ENCODE results near the gene CHKB. TPM values are rescaled to one million over a fixed set of nuclear protein-coding genes. Genes with fewer than 3 reads are reported as not detected.

Gene CHKB
- total and polyA plus RNA-seq, 2 of the 4 experiments (the other 2 are of a cell fraction): 8.1 to 36.9 TPM

DNA sequence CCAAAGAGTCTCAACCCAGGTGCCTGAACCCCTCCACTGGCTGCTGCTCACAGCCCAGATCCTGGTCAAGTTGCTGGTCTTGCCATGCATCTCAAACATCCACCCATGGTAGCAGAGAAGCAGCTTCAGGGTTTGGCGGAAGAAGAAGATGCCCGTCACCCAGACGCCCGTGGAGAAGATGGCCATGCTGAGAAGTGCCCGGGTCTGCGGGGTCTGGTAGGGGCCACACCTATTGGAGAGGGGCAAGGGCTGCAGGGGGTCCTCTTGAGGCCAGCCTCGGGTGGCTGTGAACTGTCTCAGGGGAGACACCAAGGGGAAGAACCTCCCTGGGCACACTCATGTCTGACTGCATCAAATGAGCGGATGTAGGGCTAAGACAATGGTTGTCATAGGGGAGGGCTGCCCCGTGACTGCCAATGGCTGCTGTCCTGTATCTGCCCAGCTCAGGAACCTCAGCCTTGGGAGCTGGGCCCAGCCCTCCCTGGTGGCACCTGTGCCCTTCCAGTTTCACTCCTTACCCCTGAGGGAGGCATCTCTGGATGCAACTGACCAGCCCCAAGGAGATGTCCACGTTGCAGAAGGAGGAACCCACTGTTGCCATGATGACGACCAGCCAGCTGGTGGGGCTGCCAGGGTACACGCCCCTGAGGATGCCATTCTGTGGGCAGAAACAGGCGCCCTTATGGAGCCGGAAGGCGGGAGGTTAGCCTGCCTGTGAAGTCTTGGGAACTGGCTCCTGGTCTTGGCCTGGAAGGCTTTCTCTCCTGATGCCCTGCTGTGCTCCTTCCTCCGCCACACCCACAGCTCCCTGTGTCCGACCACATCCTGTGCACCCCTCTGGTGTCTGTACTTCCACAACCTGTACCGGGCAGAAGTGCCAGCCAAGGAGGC is 5.6 kb downstream of the CHKB start:
- in situ Hi-C loops (cut with MboI; ENCODE audit: low sequenced_read_pairs) (loop anchor here (5.0 kb wide), 1 partner anchor 50 kb away; the partner anchor contains the start of gene SCO2), intact Hi-C loops (cut with micrococcal nuclease) (loop anchor here (5.0 kb wide), 1 partner anchor 45 kb away; no protein-coding TSS in a partner anchor), dilution Hi-C loops (cut with HindIII; ENCODE audit: low sequenced_read_pairs, unreplicated experiment) (no loop called here)
- H3K4ac ChIP-seq (ENCODE audit: low read depth, low read length): no peak overlapping the region; the same call in 1 of the 2 replicates
- no peaks in the 10 kb centered on the region for H4K20me1 ChIP-seq (ENCODE audit: insufficient read depth, low read length)
- no peak for ATAC-seq (ENCODE audit: low read depth)
- H2AFZ ChIP-seq (replicated peaks; ENCODE audit: low read length, poor library complexity): peak overlapping the region; percentile 58
- no peak overlapping the region for H3K23ac ChIP-seq (ENCODE audit: low read depth, low read length)
- no peak overlapping the region for H2BK20ac ChIP-seq (ENCODE audit: low read depth, low read length)
- no TSS peak for BruUV-seq (replicated peaks)
- POLR2A ChIA-PET (ENCODE audit: unreplicated experiment): no interaction called here
- no peak overlapping the region for H3K4me2 ChIP-seq (ENCODE audit: low read depth, low read length)
- peaks cover 17% of the 10 kb centered on the region for H3K4me1 ChIP-seq (ENCODE audit: control insufficient read depth, insufficient read depth, low read length)
- DNase-seq: no peak
- no peak overlapping the region for H2BK120ac ChIP-seq (ENCODE audit: low read depth, low read length)
- no peaks in the 10 kb centered on the region for H3K9me3 ChIP-seq (ENCODE audit: control insufficient read depth, insufficient read depth, low read length)
- H2AK9ac ChIP-seq (replicated peaks; ENCODE audit: low read depth, low read length, poor library complexity): no peak overlapping the region
- peaks cover 10 to 27% of the 10 kb centered on the region in 2 experiments; a peak in 3 of 4 replicates for H3K79me1 ChIP-seq (ENCODE audit: low read depth in 1 of 2, low read length in 2 of 2)
- H3K56ac ChIP-seq (ENCODE audit: extremely low read depth, insufficient read depth, low read length): no peak overlapping the region
- H3K27me3 ChIP-seq (ENCODE audit: control insufficient read depth, insufficient read depth, low read length): no peaks in the 10 kb centered on the region
- H3K18ac ChIP-seq (ENCODE audit: low read depth, low read length): no peak overlapping the region
- H3K27ac ChIP-seq (ENCODE audit: insufficient read depth, low read length): no peak overlapping the region
- no peak overlapping the region for H2BK5ac ChIP-seq (ENCODE audit: low read depth, low read length, poor library complexity, severe bottlenecking)
- no peak overlapping the region for H4K8ac ChIP-seq (ENCODE audit: low read depth in 2 of 2, low read length in 2 of 2)
- no peak overlapping the region for H4K91ac ChIP-seq (ENCODE audit: insufficient read depth, low read depth, low read length)
- no peak for TF ChIP-seq SMC3 (IDR thresholded peaks at IDR 0.05; ENCODE audit: low read depth, low read length)
- TF ChIP-seq BHLHE40 (IDR thresholded peaks at IDR 0.05; ENCODE audit: low read depth, low read length): no peak
- TF ChIP-seq RCOR1 (IDR thresholded peaks at IDR 0.05; ENCODE audit: insufficient replicate concordance, low read length): no peak
- TF ChIP-seq NFE2L2 (IDR thresholded peaks at IDR 0.05; ENCODE audit: low read depth, low read length): no peak
- TF ChIP-seq MXI1 (IDR thresholded peaks at IDR 0.05; ENCODE audit: borderline replicate concordance, low read depth, low read length): no peak
- TF ChIP-seq MAFK (IDR thresholded peaks at IDR 0.05; ENCODE audit: low read depth, low read length): no peak
- no peak for TF ChIP-seq POLR2A (IDR thresholded peaks at IDR 0.05; ENCODE audit: low read depth, low read length)
- TF ChIP-seq FOS (IDR thresholded peaks at IDR 0.05; ENCODE audit: low read depth, low read length): no peak
- H3K14ac ChIP-seq (replicated peaks; ENCODE audit: low read depth, low read length): no peak overlapping the region; the same call in 1 of the 2 replicates
- no peak overlapping the region for H3K9ac ChIP-seq (ENCODE audit: low read depth, low read length)
- H2AK5ac ChIP-seq (ENCODE audit: low read depth, low read length): peak overlapping the region; percentile 63
- WGBS, 2 experiments (ENCODE audit: extremely low coverage in 2 of 2, insufficient read length in 1 of 2): 78% methylated on average over 6 of the region's 18 CpGs; no CpG with 5 or more reads in 1 of the 2 experiments
- H4K5ac ChIP-seq (ENCODE audit: low read depth, low read length): no peak overlapping the region
- H2BK15ac ChIP-seq (ENCODE audit: low read depth, low read length): no peak overlapping the region
- CTCF ChIA-PET: no interaction called here
- H3K4me3 ChIP-seq (ENCODE audit: insufficient read depth, low read depth, low read length): no peak overlapping the region
- H3K9me1 ChIP-seq (ENCODE audit: insufficient read depth, low read length): peaks cover 28% of the 10 kb centered on the region
- H3K36me3 ChIP-seq (ENCODE audit: control insufficient read depth, insufficient read depth, low read length): peaks cover 4% of the 10 kb centered on the region; the same call in 1 of the 2 replicates
